ENCODE measurements around the gene IRF2.
A peak's percentile ranks its signal among the peaks of the same experiment; 100 is the strongest.

DNA sequence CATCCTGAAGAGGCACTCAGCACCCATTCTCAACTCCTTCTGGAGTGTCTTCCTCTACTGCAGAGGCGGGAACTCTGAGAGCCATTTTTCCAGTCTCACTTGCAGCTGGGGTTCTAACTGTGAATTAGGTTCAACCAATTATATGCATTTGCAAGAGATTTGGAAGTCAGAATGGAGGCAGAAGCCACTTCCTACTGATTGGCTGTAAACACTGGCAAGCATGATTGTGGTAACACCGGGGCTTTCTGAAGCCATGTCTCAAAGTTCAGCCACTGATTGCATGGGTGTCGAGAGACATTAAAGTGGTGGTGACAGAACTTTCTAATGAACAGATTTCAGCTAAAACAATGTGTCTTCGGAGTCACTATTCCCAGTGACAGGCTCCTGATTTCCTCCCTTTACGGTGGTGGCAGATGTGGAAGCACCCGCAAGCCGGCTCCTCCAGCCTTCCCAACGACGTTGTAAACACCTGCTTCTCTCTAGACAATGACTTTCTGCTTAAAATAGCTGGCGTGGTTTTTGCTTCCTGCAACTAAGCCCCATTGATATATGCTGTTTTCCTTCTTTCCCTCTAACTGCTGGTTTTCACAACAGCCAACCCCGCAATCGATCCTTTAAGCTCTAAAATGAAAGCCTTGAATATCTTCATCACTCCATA is 92.0 kb downstream of the IRF2 start:
- TF ChIP-seq POLR2A (IDR thresholded peaks at IDR 0.05; ENCODE audit: low read depth, low read length): peak; percentile 66
- 0 out of 2 replicates have a peak, but pooled peaks have one; percentile 17 for TF ChIP-seq POLR2AphosphoS5 (IDR thresholded peaks at IDR 0.05; ENCODE audit: low read depth, low read length)

Measured in GM12891 (cell line).